GM10847 (cell line): ENCODE measurements around the gene UBXN10.

Experiments used
- POLR2A ChIP-seq: IDR thresholded peaks from 2 replicates; pipeline ENCODE4 v1.6.1; 2011; ENCODE audit not compliant: insufficient read length; ENCODE audit errors: extremely low read depth

The UBXN10 gene

GRCh38 chr1:20187813-20188454 is 2.0 kb downstream of the UBXN10 start:
- no peak for TF ChIP-seq POLR2A

GRCh38 chr1:20188455-20188817 is 2.5 kb downstream of the UBXN10 start:
- TF ChIP-seq POLR2A, result no peak

DNA sequence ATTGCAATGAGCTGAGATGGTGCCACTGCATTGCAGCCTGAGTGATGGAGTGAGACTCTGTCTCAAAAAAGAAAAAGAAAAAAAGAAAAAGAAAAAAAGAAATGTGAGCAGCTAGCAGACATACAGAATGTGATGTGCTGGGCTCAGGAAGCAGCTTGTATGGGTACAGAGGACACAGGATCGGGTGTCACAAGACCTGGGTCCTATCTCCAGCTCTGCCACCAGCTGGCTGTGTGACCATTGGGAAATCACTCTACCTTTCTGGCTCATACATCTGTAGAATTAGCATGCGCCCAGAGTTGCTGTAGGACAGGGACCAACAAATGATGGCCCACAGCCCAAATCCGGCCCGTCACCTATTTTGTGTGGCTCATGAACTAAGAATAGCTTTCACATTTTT is 3.8 kb downstream of the UBXN10 start:
- no peak for TF ChIP-seq POLR2A

- no peak for TF ChIP-seq POLR2A
These were observed 4.6 kb downstream of the UBXN10 start for GRCh38 chr1:20190256-20191160.

DNA sequence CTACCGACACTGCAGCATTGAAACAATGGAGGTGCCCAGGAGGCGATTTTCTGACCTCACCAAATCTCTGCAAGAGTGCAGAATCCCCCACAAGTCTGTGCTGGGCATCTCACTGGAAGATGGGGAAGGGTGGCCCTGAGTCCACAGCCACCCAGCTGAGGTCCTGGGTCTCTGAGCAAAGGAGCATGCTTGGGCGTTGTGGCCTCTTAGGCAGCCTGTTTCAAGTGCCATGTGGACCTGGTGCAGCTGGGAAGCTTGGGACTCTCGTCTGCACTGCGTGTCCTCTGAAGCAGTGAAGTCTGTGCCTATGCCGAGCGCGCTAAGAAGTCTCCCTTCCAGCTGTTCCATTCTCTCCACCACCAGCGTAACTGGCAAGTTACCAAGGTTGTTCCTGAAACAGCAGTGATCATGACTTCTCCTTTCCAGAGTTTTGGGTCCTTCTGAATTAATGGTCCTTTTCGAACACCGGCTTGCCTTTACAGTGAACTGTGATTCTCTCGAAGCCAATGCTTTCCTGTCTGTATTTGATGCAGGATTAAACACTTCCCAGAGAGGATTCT is 5.5 kb downstream of the UBXN10 start:
- TF ChIP-seq POLR2A, result no peak

GRCh38 chr1:20192364-20192763 is 6.5 kb downstream of the UBXN10 start:
- no peak for TF ChIP-seq POLR2A

DNA sequence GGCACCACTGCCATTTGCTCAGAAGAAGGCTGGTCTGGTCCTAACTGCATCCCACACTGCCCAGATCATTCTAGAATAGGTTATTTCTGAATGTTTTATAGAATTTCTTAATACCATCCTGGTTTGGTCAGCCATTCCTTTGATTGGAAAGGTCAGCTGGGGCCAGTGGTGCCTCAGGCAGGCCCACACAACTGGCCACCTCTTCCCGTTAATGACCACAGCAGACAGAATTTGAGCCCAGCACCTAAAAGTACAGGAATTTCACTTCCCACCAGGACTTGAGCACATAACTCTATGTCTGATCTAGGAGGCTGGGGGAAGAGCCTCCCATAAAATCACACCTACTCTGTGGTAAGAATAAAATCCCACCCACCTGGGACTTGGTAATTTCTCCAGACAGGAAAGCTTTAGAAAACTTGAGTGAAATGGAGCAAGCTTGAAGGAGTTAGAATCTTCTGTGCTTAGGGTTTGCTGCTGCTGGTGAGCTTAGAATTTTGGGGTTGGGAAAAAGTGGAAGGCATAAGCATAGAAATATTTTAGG is 7.0 kb downstream of the UBXN10 start:
- no peak for TF ChIP-seq POLR2A

DNA sequence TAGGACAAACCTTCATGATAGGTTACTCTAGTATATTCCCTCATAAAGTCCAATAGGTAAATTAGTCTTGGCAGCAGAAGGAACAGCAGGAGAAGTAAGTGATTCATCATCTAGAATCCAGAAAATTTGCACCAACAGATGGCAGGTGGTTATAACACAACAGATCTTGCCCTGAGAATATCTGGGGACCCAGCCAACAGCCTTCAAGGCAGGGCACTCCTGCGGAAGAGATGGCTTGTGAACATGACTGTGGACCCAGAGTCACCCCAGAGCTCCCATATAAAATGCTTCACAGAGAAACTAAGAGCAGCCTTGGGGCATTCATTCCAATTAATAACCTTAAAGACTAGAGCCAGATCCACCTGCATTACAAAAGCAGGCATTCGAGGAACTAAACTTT is 8.3 kb downstream of the UBXN10 start:
- no peak for TF ChIP-seq POLR2A

GRCh38 chr1:20194757-20195461 is 9.0 kb downstream of the UBXN10 start:
- TF ChIP-seq POLR2A, result no peak

- no peak for TF ChIP-seq POLR2A
These were observed 9.5 kb downstream of the UBXN10 start for GRCh38 chr1:20195462-20195780.

- no peak for TF ChIP-seq POLR2A
These were observed 11.5 kb downstream of the UBXN10 start for GRCh38 chr1:20197329-20197791.

DNA sequence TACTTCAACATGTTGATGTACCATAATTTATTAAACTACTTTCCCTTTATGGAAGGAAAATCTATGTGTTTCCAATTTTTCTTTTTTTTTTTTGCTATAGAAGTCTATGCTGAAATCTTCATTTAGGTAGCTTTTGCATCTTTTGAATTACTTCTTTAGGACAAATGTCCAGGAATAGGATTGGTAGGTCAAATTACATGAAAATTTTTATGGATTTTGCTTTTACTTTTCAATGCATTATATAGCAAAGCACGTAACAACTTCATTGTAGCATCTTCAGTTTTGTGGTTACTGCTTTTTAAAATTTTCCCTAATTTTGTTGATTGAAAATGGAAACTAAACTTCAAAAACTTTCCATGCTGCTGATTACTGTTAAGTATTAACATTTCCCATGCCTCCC is 12.4 kb downstream of the UBXN10 start:
- TF ChIP-seq POLR2A, result no peak

- TF ChIP-seq POLR2A, result no peak
These were observed 13.0 kb downstream of the UBXN10 start for GRCh38 chr1:20198918-20199317.

- TF ChIP-seq POLR2A, result no peak
These were observed 13.5 kb downstream of the UBXN10 start for GRCh38 chr1:20199403-20199802.

DNA sequence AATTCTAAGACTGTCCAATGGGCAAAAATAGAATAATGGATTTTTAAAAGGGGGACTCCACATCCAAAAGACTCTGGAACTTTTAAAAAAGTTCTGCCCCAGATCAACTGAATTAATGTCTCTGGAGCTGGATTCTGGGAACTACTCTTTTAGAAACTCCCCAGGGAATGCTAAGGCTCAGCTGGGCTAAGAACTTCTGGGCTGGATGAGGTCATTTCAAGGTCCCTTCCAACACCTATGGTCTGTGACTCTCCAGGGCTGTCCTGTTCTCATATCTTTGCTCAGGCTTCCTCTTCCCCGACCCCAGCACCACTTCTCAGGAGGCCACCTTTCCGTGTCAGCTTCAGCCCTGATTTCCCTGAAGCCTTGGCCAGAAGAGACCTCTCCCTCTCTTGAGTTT is 13.9 kb downstream of the UBXN10 start:
- TF ChIP-seq POLR2A, result no peak

- TF ChIP-seq POLR2A, result no peak
These were observed 15.1 kb downstream of the UBXN10 start for GRCh38 chr1:20200966-20201365.

DNA sequence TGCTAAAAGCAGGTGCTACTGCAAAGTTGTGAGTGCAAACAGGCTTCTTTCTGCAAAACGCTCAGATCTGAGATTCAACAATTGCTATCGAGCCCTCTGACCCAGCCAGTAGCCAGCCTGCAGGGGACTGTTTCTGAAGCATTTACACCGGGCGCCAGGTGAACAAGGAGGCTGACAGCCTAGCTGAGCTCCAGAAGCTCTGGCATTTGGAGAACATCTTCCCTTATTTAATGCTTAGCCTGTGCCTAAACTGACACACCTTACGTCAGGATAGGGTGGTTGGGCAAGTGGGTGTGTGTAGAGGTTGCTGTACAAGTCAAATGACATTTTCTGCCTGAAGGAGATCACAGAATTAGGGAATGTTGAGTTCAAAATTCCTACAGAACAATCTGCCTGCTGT is 16.3 kb downstream of the UBXN10 start:
- no peak for TF ChIP-seq POLR2A
